ENCODE measurements around the gene GMDS. TPM values are rescaled to one million over a fixed set of nuclear protein-coding genes. Genes with fewer than 3 reads are reported as not detected.

The GMDS gene
- total and polyA plus RNA-seq, 2 experiments from 2014 or later: 30.1 to 36.5 TPM

- H3F3A ChIP-seq (replicated peaks; ENCODE audit: low read depth): no peaks in the 10 kb centered on the region
- H3K36me3 ChIP-seq (ENCODE audit: insufficient read depth): no peaks in the 10 kb centered on the region
- no peak overlapping the region for H3K4me3 ChIP-seq
- no peaks in the 10 kb centered on the region for H3K36me3 Mint-ChIP-seq (ENCODE audit: low read depth)
- no peaks in the 10 kb centered on the region; the same call in 2 of the 3 replicates for H3K4me1 Mint-ChIP-seq
- H3K27ac Mint-ChIP-seq: no peak overlapping the region
- no peaks in the 10 kb centered on the region for H3K27me3 ChIP-seq (ENCODE audit: insufficient read depth)
- no peak overlapping the region for H2AFZ ChIP-seq
- no peaks in the 10 kb centered on the region for H3K9me3 Mint-ChIP-seq
- peaks cover 6% of the 10 kb centered on the region for H3K27me3 Mint-ChIP-seq (ENCODE audit: insufficient read depth, low read depth, poor library complexity)
- TF ChIP-seq POLR2AphosphoS5 (IDR thresholded peaks at IDR 0.05; ENCODE audit: low read depth) (no peak), EZH2phosphoT487 (IDR thresholded peaks at IDR 0.05; ENCODE audit: unreplicated experiment) (no peak), CTCF (conservative IDR thresholded peaks at IDR 0.05; ENCODE audit: low read depth in 2 of 2) (no peak)
- no peak overlapping the region for H3K4me3 Mint-ChIP-seq
- no peak overlapping the region for H3K27ac ChIP-seq (ENCODE audit: low read depth)
- no peaks in the 10 kb centered on the region for H4K20me1 ChIP-seq (replicated peaks; ENCODE audit: insufficient read depth)
- H3K9me2 ChIP-seq (ENCODE audit: insufficient read depth): no peaks in the 10 kb centered on the region
- DNase-seq (ENCODE audit: low spot score) (no peak), ATAC-seq (no peak)
- H3K4me2 ChIP-seq: no peak overlapping the region
- no peaks in the 10 kb centered on the region for H3K79me2 ChIP-seq (replicated peaks; ENCODE audit: insufficient read depth)
- H3K4me1 ChIP-seq (ENCODE audit: insufficient read depth): no peaks in the 10 kb centered on the region
These were observed 582.9 kb downstream of the GMDS start for GRCh38 chr6:1662534-1662933.

- no peaks in the 10 kb centered on the region for H3F3A ChIP-seq (replicated peaks; ENCODE audit: low read depth)
- TF ChIP-seq EZH2 (IDR thresholded peaks at IDR 0.05; ENCODE audit: low read depth, unreplicated experiment) (no peak), ZNF462 (CRISPR knock-in tag; IDR thresholded peaks at IDR 0.05) (no peak), ETS1 (IDR thresholded peaks at IDR 0.05) (no peak), JUNB (IDR thresholded peaks at IDR 0.05; ENCODE audit: unreplicated experiment) (no peak), ZNF114 (CRISPR knock-in tag; IDR thresholded peaks at IDR 0.05) (no peak), CTCF (conservative IDR thresholded peaks at IDR 0.05; ENCODE audit: low read depth in 2 of 2) (no peak), NANOG (IDR thresholded peaks at IDR 0.05; ENCODE audit: borderline replicate concordance) (no peak), EZH2phosphoT487 (IDR thresholded peaks at IDR 0.05; ENCODE audit: unreplicated experiment) (no peak)
These were observed 585.6 kb downstream of the GMDS start for GRCh38 chr6:1659816-1660215.

More at GRCh38 chr6:1659816-1660215, 585.6 kb downstream of the GMDS start:
- Histone ChIP-seq H3K4me1 (ENCODE audit: insufficient read depth) (no peaks in the 10 kb centered on the region), H3K27me3 (ENCODE audit: insufficient read depth) (no peaks in the 10 kb centered on the region), H3K79me2 (replicated peaks; ENCODE audit: insufficient read depth) (no peaks in the 10 kb centered on the region), H3K4me3 (no peak overlapping the region), H3K36me3 (ENCODE audit: insufficient read depth) (no peaks in the 10 kb centered on the region), H2AFZ (no peak overlapping the region), H3K27ac (ENCODE audit: low read depth) (no peak overlapping the region), H3K9me2 (ENCODE audit: insufficient read depth) (no peaks in the 10 kb centered on the region), H3K4me2 (no peak overlapping the region), H4K20me1 (replicated peaks; ENCODE audit: insufficient read depth) (no peaks in the 10 kb centered on the region)
- Mint-ChIP-seq H3K4me1 (no peaks in the 10 kb centered on the region; the same call in 2 of the 3 replicates), H3K9me3 (no peaks in the 10 kb centered on the region), H3K36me3 (ENCODE audit: low read depth) (no peaks in the 10 kb centered on the region), H3K4me3 (no peak overlapping the region), H3K27me3 (ENCODE audit: insufficient read depth, low read depth, poor library complexity) (peaks cover 6% of the 10 kb centered on the region), H3K27ac (no peak overlapping the region)
- ATAC-seq (no peak), DNase-seq (ENCODE audit: low spot score) (no peak)
